Mucosa of stomach (tissue), 1 donor: ENCODE measurements around the gene SLC29A3.
A peak's percentile ranks its signal among the peaks of the same experiment; 100 is the strongest.

ENCODE experiments used
- H3K27me3 ChIP-seq: one replicate; pipeline ENCODE4 v1.7.0; 2013; ENCODE audit warnings: mild to moderate bottlenecking, low read length; ENCODE audit not compliant: control insufficient read depth, insufficient read depth
- H3K36me3 ChIP-seq: one replicate; pipeline ENCODE4 v1.7.0; 2013; ENCODE audit warnings: low read length; ENCODE audit not compliant: control insufficient read depth, insufficient read depth
- H3K4me1 ChIP-seq: one replicate; pipeline ENCODE4 v1.7.0; 2013; ENCODE audit warnings: mild to moderate bottlenecking, low read length; ENCODE audit not compliant: control insufficient read depth, insufficient read depth
- H3K4me3 ChIP-seq: one replicate; pipeline ENCODE4 v1.7.0; 2013; ENCODE audit warnings: low read length
- H3K9ac ChIP-seq: one replicate; pipeline ENCODE4 v1.7.0; 2013; ENCODE audit warnings: mild to moderate bottlenecking, low read length, moderate library complexity
- H3K9me3 ChIP-seq: one replicate; pipeline ENCODE4 v1.7.0; 2013; ENCODE audit warnings: mild to moderate bottlenecking, low read length, moderate library complexity; ENCODE audit not compliant: control insufficient read depth
- donor health status: Pancreatic carcinoma.

SLC29A3 gene

DNA sequence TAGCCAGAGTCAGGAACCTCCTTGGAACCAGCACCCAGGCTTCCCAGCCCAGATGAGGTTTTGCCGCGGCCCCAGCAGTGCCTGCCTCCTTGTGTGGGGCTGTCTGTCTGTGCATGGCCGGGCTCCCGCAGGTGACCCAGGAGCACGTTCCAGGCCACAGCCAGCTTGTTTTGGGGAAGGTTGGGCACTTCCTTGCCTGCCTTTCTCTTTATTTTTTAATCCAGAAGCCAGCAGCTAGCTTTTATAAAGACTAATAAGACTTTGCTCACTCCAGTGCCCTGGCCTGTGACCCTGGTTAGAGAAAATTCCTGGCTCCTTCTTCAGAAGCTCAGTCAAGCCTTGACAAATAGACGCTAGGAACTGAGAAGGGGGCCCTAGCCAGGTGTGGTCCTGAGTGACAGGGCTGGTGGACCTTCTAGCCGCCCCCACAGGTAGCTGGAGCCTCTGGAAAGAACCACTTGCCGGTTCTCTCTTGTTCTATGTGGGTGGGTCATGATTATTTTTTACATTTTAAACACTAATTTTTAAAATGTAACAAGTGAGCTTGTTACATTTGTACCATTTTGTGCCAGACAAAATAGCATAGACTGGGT is 837 bp downstream of the SLC29A3 start:
- peaks cover 12% of the 10 kb centered on the region for H3K4me1 ChIP-seq
- no peaks in the 10 kb centered on the region for H3K27me3 ChIP-seq
- H3K4me3 ChIP-seq: peak overlapping the region; percentile 18
- H3K36me3 ChIP-seq: no peaks in the 10 kb centered on the region
- H3K9me3 ChIP-seq: no peaks in the 10 kb centered on the region
- peak overlapping the region; percentile 79 for H3K9ac ChIP-seq

DNA sequence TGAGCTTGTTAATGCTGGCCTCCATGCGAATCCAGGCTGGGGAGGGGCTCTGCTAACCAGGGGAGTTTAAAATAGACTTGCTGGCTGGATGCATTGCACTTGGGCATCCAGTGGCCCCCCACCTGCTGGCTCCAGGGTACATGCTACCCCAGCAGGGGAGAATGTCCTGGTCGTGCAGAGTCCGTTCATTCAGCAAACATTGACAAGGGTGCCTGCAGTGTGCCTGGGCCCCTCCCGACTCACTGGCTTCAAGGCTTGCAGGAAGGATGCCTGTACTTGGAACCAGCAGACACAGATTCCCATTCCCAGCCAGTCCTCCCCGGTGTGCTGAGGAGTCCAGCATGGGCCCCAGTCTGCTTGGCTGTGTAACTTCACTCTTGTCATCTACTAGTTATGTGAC is 1.5 kb downstream of the SLC29A3 start:
- Histone ChIP-seq H3K9ac (no peak overlapping the region), H3K4me3 (no peak overlapping the region)

DNA sequence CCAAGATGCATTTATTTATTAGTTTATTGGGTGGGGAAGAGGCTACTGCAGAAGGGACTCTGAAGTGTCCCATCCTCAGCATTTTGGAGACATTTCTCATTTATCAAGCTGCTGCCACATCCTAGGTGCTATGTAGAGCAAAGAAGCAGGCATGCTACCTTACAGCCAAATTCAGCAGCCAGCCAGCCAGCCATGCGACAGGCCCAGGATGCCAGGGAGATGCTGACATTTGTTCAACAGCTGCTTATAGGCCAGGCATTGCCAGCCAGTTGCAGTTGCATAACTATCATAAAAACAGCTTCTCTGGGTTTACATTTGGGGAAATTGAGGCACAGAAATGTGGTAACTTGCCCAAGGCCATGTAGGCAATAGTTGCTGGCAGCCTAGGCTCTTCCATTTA is 2.3 kb downstream of the SLC29A3 start:
- Histone ChIP-seq H3K9ac (no peak overlapping the region), H3K4me1 (peaks cover 11% of the 10 kb centered on the region)

More for the DNA sequence above, 1.5 kb downstream of the SLC29A3 start:
- Histone ChIP-seq H3K36me3 (no peaks in the 10 kb centered on the region), H3K27me3 (no peaks in the 10 kb centered on the region), H3K9me3 (no peaks in the 10 kb centered on the region), H3K4me1 (peaks cover 12% of the 10 kb centered on the region)

DNA sequence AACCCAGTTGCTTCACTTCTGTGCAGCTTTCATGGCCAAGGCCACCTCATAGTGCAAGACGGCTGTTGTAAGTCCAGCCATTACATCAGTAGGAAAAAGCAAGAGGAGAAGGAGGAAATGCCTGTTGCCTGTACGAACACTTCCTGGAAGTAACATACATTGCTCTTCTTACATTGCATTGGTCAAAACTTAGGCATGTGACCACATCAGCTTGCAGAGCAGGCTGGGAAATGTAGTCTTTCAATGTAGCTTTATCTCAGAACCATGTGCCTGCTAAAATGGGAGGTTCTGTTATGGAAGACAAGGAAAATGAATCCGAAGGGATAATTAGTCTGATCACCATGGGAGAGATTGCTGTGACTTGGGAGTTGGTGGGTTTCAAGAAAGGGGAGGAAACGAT is 4.3 kb downstream of the SLC29A3 start:
- H3K9me3 ChIP-seq: no peaks in the 10 kb centered on the region

More for the DNA sequence above, 2.3 kb downstream of the SLC29A3 start:
- H3K9me3 ChIP-seq: no peaks in the 10 kb centered on the region
- H3K27me3 ChIP-seq: no peaks in the 10 kb centered on the region
- H3K4me3 ChIP-seq: no peak overlapping the region
- H3K36me3 ChIP-seq: no peaks in the 10 kb centered on the region

DNA sequence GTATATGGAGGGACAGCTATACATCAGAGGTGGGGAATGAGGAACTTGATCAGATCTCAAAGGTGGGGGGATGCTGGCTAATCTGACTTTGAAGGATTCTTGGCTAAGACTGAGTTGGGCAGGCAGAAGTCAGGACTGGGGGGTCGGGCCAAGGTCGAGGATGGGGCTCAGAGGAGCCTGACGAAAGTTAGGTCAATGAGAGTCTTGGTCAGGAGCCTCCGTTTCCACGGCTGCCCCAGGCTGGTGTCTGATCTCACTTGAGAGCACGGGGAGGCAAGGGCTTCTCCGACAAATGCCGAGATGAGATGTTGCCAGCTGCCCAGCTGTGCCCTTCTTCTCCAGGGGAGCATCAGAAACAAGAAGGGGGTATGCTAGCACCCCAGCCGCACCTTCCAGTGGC is 5.7 kb downstream of the SLC29A3 start:
- H3K4me3 ChIP-seq: no peak overlapping the region
- no peaks in the 10 kb centered on the region for H3K36me3 ChIP-seq
- peaks cover 5% of the 10 kb centered on the region for H3K4me1 ChIP-seq
- no peaks in the 10 kb centered on the region for H3K9me3 ChIP-seq
- no peak overlapping the region for H3K9ac ChIP-seq
- H3K27me3 ChIP-seq: no peaks in the 10 kb centered on the region

More for the DNA sequence above, 4.3 kb downstream of the SLC29A3 start:
- no peak overlapping the region for H3K9ac ChIP-seq
- H3K27me3 ChIP-seq: no peaks in the 10 kb centered on the region
- H3K4me1 ChIP-seq: peaks cover 9% of the 10 kb centered on the region
- H3K36me3 ChIP-seq: no peaks in the 10 kb centered on the region
- no peak overlapping the region for H3K4me3 ChIP-seq

DNA sequence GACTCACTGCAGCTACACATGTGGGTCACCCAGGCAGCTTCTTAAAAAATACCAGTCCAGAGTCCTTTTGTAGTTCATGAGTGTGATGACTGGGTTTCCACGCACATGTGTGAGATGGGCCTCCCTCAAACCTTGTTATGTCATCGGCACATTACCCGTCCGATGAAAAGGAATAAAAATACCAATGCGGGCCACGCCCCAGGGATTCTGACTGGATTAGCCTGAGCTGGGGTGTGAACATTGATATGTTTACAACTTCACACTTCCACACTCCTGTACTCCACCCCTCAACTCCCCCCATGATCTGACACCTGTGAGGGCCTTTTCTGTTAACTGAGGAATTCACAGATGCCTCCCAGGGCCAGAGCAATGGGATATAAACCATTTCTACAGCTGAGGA is 6.2 kb downstream of the SLC29A3 start:
- H3K27me3 ChIP-seq: no peaks in the 10 kb centered on the region
- peaks cover 5% of the 10 kb centered on the region for H3K4me1 ChIP-seq
- no peaks in the 10 kb centered on the region for H3K36me3 ChIP-seq
- H3K9me3 ChIP-seq: no peaks in the 10 kb centered on the region
- H3K4me3 ChIP-seq: no peak overlapping the region
- H3K9ac ChIP-seq: no peak overlapping the region

DNA sequence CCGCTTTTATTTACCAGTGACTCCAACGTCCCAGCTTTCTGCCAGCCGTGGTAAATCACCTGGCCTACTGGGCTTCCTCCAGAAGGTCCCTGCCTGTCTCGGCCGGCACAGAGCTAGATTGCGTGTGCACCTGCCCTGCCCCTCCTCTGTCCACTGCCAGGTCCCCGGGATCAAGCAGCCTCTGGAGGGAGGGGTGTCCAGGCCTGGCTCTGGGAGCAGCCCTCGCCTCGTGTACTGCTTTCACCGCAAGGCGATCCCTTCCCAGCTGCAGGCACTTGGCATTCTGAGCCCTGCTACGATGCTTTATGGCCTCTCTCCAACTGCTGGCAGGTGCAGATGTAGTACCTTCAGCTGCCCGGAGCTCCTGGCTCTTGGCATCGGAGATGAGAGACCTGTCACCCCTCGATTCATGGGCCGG is 7.4 kb downstream of the SLC29A3 start:
- H3K36me3 ChIP-seq: no peaks in the 10 kb centered on the region
- H3K9ac ChIP-seq: no peak overlapping the region
- peaks cover 5% of the 10 kb centered on the region for H3K4me1 ChIP-seq
- no peaks in the 10 kb centered on the region for H3K9me3 ChIP-seq
- no peaks in the 10 kb centered on the region for H3K27me3 ChIP-seq
- H3K4me3 ChIP-seq: no peak overlapping the region

DNA sequence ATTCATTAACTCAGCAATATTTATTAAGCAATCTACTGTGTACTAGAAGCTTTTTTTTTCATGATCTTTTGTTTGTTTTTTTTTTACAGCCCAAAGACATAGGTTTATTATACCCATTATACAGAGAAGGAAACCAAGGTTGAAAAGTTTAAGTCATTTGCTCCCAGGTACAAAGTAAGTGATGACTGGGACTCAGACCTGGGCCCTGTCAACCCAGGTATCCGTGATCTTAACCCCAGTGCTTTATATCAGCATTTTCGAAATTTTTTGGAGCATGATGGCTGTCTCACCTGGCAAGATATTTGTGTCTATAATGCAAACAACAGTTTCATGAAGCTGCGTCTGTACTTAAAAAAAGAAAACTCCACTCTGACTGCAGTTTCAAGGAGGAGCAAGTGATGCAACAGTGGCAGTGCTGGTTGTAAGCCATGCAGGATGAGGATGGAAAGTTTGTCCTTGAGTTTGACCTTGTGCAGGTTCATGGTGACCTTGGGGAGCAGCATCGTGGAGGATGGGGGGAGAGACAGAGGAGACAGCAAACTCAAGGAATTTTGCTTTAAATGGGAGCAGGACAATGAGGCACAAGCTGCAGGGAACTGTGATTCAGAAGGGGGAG is 11.8 kb downstream of the SLC29A3 start:
- Histone ChIP-seq H3K4me1 (peaks cover 9% of the 10 kb centered on the region), H3K36me3 (no peaks in the 10 kb centered on the region), H3K4me3 (no peak overlapping the region)

DNA sequence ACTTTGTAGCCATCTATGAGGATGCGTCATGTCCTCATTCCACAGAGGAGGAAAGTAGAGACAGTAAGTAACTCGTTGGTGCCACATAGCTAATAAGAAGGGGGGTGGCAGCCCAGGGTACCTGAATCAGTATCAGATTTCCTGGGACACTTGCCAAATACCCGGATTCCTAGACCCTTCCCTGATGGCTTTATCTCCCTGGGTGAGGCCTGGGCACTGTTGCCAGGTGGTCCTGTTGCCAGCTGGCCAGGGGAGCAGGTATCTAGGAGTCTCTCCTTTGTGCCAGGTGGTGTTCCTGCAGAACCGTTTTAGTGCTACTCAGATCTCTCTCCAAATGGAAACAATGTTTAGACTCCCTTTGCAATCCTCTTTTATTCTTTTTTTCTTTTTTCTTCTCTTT is 12.7 kb downstream of the SLC29A3 start:
- H3K27me3 ChIP-seq: no peaks in the 10 kb centered on the region
- no peak overlapping the region for H3K4me3 ChIP-seq
- H3K36me3 ChIP-seq: no peaks in the 10 kb centered on the region
- H3K9me3 ChIP-seq: no peaks in the 10 kb centered on the region
- no peak overlapping the region for H3K9ac ChIP-seq
- H3K4me1 ChIP-seq: peaks cover 7% of the 10 kb centered on the region

More for the DNA sequence above, 11.8 kb downstream of the SLC29A3 start:
- H3K27me3 ChIP-seq: no peaks in the 10 kb centered on the region
- H3K9me3 ChIP-seq: no peaks in the 10 kb centered on the region
- H3K9ac ChIP-seq: no peak overlapping the region

DNA sequence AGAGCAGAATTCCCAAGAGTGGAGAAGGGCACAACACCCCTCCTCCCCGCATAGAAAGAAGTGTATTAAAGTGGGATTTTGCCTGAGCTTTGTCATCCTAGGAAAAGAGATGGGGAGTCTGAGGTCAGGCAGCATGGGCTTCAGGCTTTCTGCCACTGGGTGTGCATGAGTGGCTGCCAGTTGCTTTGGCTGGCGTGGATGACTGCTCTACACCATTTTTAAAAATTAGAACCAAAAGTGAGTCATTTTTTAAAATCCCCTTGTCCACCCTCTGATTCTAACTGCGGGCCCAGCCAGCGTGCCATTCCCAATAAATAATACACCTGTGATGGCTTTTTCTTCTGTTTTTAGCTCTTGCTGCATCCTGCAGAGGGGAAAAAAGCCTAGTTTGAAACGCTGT is 13.4 kb downstream of the SLC29A3 start:
- no peak overlapping the region for H3K4me3 ChIP-seq
- H3K4me1 ChIP-seq: peaks cover 13% of the 10 kb centered on the region
- H3K36me3 ChIP-seq: no peaks in the 10 kb centered on the region

DNA sequence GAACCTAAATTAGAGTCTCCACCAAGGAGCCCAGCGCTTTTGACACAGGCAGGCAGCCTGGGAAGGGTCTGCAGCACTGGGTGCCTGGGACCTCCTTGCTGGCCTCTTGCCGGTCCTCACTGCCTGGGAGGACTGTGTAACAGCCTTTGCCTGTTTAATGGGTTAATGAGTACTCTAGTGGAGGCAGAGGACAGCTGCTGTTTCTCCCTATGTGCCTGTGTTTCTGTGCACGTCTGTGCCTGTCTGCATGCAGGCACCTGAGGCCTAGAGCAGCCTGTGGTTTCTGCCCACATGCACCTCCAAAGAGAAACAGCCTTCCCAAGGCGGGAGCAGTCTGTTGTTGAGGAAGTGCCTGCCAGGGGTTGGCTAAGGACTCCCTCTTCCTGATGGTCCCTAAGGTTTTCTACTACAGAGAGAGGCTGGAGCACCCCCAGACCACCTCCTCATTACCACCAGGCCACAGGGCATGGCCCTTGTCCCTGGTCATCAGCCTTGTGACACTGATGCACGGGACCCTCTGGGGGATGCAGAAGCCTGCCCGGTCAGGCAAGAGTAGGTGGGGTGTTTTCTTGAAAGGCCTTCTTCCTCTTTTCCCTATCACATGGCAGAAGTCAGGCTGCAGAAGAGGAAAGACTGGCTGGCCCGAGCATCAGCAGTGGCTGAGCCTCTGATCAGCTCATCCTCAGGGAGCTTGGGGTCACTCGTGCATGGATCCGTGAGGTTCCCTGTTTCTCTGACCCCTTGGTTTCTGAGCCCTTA is 14.2 kb downstream of the SLC29A3 start:
- no peaks in the 10 kb centered on the region for H3K27me3 ChIP-seq
- no peaks in the 10 kb centered on the region for H3K9me3 ChIP-seq
- H3K4me1 ChIP-seq: peaks cover 14% of the 10 kb centered on the region
- H3K9ac ChIP-seq: no peak overlapping the region
- no peaks in the 10 kb centered on the region for H3K36me3 ChIP-seq
- no peak overlapping the region for H3K4me3 ChIP-seq

More for the DNA sequence above, 13.4 kb downstream of the SLC29A3 start:
- Histone ChIP-seq H3K27me3 (no peaks in the 10 kb centered on the region), H3K9ac (no peak overlapping the region), H3K9me3 (no peaks in the 10 kb centered on the region)

DNA sequence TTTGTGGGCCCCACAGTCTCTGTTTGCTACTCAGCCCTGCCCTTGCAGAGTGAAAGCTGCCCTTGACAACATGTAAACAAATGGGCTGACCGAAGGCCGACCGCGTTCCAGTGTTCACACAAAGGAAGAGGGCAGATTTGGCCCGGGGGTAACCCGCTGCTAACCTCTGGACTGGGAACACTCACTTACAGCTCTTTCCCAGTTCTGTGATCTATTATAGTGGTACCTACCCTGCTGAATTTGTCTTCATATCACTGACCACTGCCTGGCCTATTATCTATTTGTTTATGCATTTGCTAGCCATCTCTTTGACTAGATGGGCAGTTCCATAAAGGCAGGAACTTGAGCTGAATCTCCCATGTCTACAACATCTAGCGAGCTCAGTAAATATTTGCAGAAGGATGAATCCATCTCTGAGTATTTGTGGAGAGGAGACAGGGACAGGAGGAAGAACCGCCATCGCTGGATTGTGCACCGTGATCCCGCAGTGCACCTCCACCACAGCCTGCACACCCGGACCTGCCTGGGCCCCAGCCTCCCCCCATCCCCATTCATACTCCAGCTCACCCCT is 15.2 kb downstream of the SLC29A3 start:
- H3K4me1 ChIP-seq: peaks cover 24% of the 10 kb centered on the region
- no peak overlapping the region for H3K4me3 ChIP-seq
- no peaks in the 10 kb centered on the region for H3K36me3 ChIP-seq
- no peaks in the 10 kb centered on the region for H3K27me3 ChIP-seq
- H3K9ac ChIP-seq: no peak overlapping the region
- no peaks in the 10 kb centered on the region for H3K9me3 ChIP-seq
